ENCODE results near the gene DST.
"Not testable (repeated sequence)": the region's sequence is repeated elsewhere in the genome, so short reads cannot be mapped to it uniquely, and the experiment has no call there.

DST gene

DNA sequence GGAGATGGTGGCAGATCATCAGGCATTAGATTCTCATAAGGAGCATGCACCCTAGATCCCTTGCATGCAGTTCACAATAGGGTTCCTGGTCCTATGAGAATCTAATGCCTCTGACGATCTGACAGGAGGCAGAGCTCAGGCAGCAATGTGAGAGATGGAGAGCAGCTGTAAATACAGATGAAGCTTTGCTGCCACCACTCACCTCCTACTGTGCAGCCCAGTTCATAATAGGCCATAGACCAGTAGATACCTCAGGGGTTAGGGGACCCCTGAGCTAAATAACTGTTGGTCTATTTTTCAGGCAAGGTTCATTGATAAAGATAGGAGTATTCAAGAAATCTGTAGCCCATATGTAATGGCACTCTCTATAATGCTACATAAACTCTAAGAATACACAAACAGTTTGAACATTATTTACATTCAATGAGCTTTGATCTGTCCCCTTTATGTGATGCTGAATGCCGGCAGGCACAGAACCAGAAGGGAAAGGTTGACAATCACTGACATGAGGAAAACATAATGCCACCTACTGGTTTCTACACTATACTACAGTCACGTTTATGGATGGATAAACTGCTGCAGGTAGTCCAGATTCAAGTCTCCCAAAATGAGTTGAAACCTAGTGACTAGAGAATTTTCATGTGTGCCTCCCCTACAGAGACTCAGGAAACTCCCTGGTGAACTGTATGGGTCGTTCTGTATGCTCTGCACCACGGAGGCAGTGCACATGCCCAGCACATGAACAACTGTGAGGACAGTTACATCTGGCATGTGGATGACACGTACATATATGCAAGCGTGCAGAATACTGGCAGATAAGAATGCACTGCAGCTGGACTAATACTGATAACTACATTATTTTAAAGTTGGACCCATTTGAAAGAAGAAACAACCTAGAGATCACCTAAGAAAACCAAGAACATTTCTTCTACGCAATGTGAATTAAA lies 72.0 kb downstream of the DST start:
- H3K79me2 ChIP-seq (ENCODE audit: control insufficient read depth, low read length), result no peaks in the 10 kb centered on the region
- H3K36me3 ChIP-seq (ENCODE audit: control insufficient read depth, low read length), result no peaks in the 10 kb centered on the region
- H3K4me3 ChIP-seq (ENCODE audit: low read length), result no peak overlapping the region
- no peaks in the 10 kb centered on the region for H3K27me3 ChIP-seq (ENCODE audit: control insufficient read depth, low read length)
- H3K9me2 ChIP-seq (replicated peaks; ENCODE audit: control insufficient read depth, low read length), result no peaks in the 10 kb centered on the region
- H3F3A ChIP-seq (ENCODE audit: control insufficient read depth, insufficient read depth), result no peaks in the 10 kb centered on the region
- no peak overlapping the region for H3K27ac ChIP-seq (ENCODE audit: low read depth, low read length)
- H4K20me1 ChIP-seq (ENCODE audit: control insufficient read depth, insufficient read depth, low read depth, low read length), result no peaks in the 10 kb centered on the region
- H3K4me1 ChIP-seq (ENCODE audit: control insufficient read depth, low read length), result no peaks in the 10 kb centered on the region
- TF ChIP-seq EZH2phosphoT487 (IDR thresholded peaks at IDR 0.05; ENCODE audit: borderline replicate concordance, low read length), result no peak
- TF ChIP-seq, protein P1, sequence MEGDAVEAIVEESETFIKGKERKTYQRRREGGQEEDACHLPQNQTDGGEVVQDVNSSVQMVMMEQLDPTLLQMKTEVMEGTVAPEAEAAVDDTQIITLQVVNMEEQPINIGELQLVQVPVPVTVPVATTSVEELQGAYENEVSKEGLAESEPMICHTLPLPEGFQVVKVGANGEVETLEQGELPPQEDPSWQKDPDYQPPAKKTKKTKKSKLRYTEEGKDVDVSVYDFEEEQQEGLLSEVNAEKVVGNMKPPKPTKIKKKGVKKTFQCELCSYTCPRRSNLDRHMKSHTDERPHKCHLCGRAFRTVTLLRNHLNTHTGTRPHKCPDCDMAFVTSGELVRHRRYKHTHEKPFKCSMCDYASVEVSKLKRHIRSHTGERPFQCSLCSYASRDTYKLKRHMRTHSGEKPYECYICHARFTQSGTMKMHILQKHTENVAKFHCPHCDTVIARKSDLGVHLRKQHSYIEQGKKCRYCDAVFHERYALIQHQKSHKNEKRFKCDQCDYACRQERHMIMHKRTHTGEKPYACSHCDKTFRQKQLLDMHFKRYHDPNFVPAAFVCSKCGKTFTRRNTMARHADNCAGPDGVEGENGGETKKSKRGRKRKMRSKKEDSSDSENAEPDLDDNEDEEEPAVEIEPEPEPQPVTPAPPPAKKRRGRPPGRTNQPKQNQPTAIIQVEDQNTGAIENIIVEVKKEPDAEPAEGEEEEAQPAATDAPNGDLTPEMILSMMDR (IDR thresholded peaks at IDR 0.05; ENCODE audit: low read depth, low read length, poor library complexity, severe bottlenecking), result peak; percentile 75
- H3K4me2 ChIP-seq (ENCODE audit: low read length), result no peak overlapping the region
- H3K9me3 ChIP-seq (ENCODE audit: control insufficient read depth, insufficient read depth, low read length), result no peaks in the 10 kb centered on the region

DNA sequence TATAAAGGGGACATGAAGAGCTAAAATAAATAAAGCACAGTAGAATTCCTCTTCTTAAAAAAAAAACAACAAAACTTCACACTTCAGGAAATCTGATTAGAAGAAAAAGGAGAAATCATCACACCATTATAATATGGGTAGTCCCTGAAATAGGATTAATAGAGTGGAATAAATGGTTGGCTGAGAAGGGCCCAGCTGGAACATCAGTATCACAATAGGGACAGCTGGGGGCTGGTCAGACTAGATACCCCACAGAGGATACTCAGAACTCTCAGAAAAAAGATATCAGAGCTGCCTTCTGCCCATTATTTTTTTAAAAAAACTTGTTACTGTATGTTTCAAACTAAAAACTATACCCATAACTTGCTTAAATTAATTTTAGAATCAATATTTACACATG lies 75.2 kb downstream of the DST start:
- Histone ChIP-seq H3K4me2 (ENCODE audit: low read length) (no peak overlapping the region), H3K4me3 (ENCODE audit: low read length) (no peak overlapping the region), H3K27ac (ENCODE audit: low read depth, low read length) (no peak overlapping the region), H3K4me1 (ENCODE audit: control insufficient read depth, low read length) (no peaks in the 10 kb centered on the region), H3F3A (ENCODE audit: control insufficient read depth, insufficient read depth) (no peaks in the 10 kb centered on the region), H4K20me1 (ENCODE audit: control insufficient read depth, insufficient read depth, low read depth, low read length) (no peaks in the 10 kb centered on the region), H3K27me3 (ENCODE audit: control insufficient read depth, low read length) (no peaks in the 10 kb centered on the region), H3K79me2 (ENCODE audit: control insufficient read depth, low read length) (no peaks in the 10 kb centered on the region), H3K9me3 (ENCODE audit: control insufficient read depth, insufficient read depth, low read length) (no peaks in the 10 kb centered on the region), H3K36me3 (ENCODE audit: control insufficient read depth, low read length) (no peaks in the 10 kb centered on the region), H3K9me2 (replicated peaks; ENCODE audit: control insufficient read depth, low read length) (no peaks in the 10 kb centered on the region)
- TF ChIP-seq EZH2phosphoT487 (IDR thresholded peaks at IDR 0.05; ENCODE audit: borderline replicate concordance, low read length), result no peak
- TF ChIP-seq, protein P1 (IDR thresholded peaks at IDR 0.05; ENCODE audit: low read depth, low read length, poor library complexity, severe bottlenecking), result no peak

DNA sequence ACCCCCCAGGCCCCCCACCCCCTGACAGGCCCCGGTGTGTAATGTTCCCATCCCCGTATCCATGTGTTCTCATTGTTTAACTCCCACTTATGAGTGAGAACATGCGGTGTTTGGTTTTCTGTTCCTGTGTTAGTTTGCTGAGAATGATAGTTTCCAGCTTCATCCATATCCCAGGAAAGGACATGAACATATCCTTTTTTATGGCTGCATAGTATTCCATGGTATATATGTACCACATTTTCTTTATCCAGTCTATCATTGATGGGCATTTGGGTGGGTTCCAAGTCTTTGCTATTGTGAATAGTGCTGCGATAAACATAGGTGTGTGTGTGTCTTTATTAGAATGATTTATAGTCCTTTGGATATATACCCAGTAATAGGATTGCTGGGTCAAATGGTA lies 80.0 kb downstream of the DST start:
- H3K4me2 ChIP-seq (ENCODE audit: low read length); H3K27me3 ChIP-seq (ENCODE audit: control insufficient read depth, low read length); H3F3A ChIP-seq (ENCODE audit: control insufficient read depth, insufficient read depth); H3K79me2 ChIP-seq (ENCODE audit: control insufficient read depth, low read length); H4K20me1 ChIP-seq (ENCODE audit: control insufficient read depth, insufficient read depth, low read depth, low read length); H3K4me3 ChIP-seq (ENCODE audit: low read length); H3K9me2 ChIP-seq (replicated peaks; ENCODE audit: control insufficient read depth, low read length); H3K27ac ChIP-seq (ENCODE audit: low read depth, low read length); H3K36me3 ChIP-seq (ENCODE audit: control insufficient read depth, low read length); H3K4me1 ChIP-seq (ENCODE audit: control insufficient read depth, low read length); H3K9me3 ChIP-seq (ENCODE audit: control insufficient read depth, insufficient read depth, low read length): not testable (repeated sequence)

DNA sequence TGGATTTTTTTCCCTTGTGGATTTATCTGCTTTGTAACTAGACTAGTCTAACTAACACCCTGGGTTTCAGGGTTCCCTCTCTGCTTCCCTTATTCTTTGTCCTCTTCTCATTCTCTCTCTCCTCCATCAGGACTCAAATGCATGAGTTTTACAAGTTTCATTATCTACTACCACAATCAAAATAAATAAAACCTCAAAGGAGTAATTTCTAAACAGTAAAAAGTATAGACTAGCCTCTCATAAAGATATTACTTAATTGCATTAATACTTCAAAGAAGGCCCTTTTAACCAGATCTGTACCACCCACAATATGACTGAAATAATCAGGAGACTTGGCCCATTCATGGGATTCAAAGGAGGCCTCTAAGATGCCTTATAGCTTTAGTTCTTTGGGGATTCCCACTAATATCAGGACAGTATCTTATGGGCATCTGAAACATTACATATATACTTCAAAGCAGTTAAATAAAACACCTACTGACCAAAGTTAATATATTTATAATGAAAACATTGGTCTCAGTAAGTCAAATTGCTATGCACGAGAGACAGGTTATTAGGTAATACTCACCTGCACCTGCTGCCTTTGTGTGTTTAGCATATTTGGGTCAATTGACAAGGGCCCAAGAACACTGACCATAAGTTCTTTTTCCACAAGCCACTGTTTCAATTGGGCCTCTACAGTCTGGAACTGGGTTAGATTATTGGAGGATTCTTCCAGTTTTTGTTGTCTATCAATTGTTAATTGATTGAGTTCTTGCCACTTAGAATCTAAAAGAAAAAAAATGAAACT lies 85.7 kb downstream of the DST start:
- no peaks in the 10 kb centered on the region for H3K27me3 ChIP-seq (ENCODE audit: control insufficient read depth, low read length)
- no peak overlapping the region for H3K4me2 ChIP-seq (ENCODE audit: low read length)
- TF ChIP-seq, protein P1 (IDR thresholded peaks at IDR 0.05; ENCODE audit: low read depth, low read length, poor library complexity, severe bottlenecking), result no peak
- TF ChIP-seq EZH2phosphoT487 (IDR thresholded peaks at IDR 0.05; ENCODE audit: borderline replicate concordance, low read length), result no peak
- H3K9me3 ChIP-seq (ENCODE audit: control insufficient read depth, insufficient read depth, low read length), result no peaks in the 10 kb centered on the region
- no peaks in the 10 kb centered on the region for H4K20me1 ChIP-seq (ENCODE audit: control insufficient read depth, insufficient read depth, low read depth, low read length)
- no peaks in the 10 kb centered on the region; the same call in 1 of the 2 replicates for H3K9me2 ChIP-seq (replicated peaks; ENCODE audit: control insufficient read depth, low read length)
- H3K27ac ChIP-seq (ENCODE audit: low read depth, low read length), result no peak overlapping the region
- no peak overlapping the region for H3K4me3 ChIP-seq (ENCODE audit: low read length)
- H3F3A ChIP-seq (ENCODE audit: control insufficient read depth, insufficient read depth), result no peaks in the 10 kb centered on the region
- peaks cover 13% of the 10 kb centered on the region for H3K36me3 ChIP-seq (ENCODE audit: control insufficient read depth, low read length)
- no peaks in the 10 kb centered on the region for H3K79me2 ChIP-seq (ENCODE audit: control insufficient read depth, low read length)
- no peaks in the 10 kb centered on the region for H3K4me1 ChIP-seq (ENCODE audit: control insufficient read depth, low read length)

Data from DOHH2 (cell line).